Vagina (tissue), 2 donors: ENCODE results near the gene FCHSD2. TPM values are rescaled to one million over a fixed set of nuclear protein-coding genes. Genes with fewer than 3 reads are reported as not detected.

Experiments used
- DNase-seq, 2 donors: peaks; one replicate each; pipeline ENCODE4 v3.0.0-alpha.2; 2017; ENCODE audit errors: extremely low spot score in 2 of 2
- H3K27ac ChIP-seq: fragments of 200-600 bp; sonication (generic); one replicate; pipeline ENCODE4 v1.5.1; 2019
- H3K27me3 ChIP-seq: fragments of 200-600 bp; sonication (generic); one replicate; pipeline ENCODE4 v1.5.1; 2019
- H3K36me3 ChIP-seq, 2 donors: fragments of 200-600 bp; sonication (generic); one replicate each; pipeline ENCODE4 v1.5.1; 2017 to 2019
- H3K4me1 ChIP-seq: fragments of 200-600 bp; sonication (generic); one replicate; pipeline ENCODE4 v1.5.1; 2019
- H3K4me3 ChIP-seq, 2 donors: fragments of 200-600 bp; sonication (generic); 1 replicate in 1 of 2; 2 replicates in 1 of 2; pipeline ENCODE4 v1.5.1; 2016 to 2019
- H3K9me3 ChIP-seq: fragments of 200-600 bp; sonication (generic); one replicate; pipeline ENCODE4 v1.5.1; 2019
- CTCF ChIP-seq, 3 experiments: fragments of 450-650 bp in 2 of 3; fragments of 200-600 bp in 1 of 3; sonication (generic) in 1 of 3; IDR thresholded peaks; one replicate each; pipeline ENCODE4 v1.5.1; 2017 to 2019; ENCODE audit warnings: antibody characterized with exemption in 3 of 3, mild to moderate bottlenecking in 2 of 3, moderate library complexity in 2 of 3
- POLR2A ChIP-seq, 2 donors: fragments of 450-650 bp; IDR thresholded peaks; one replicate each; pipeline ENCODE4 v1.6.1; 2017; ENCODE audit warnings: antibody characterized with exemption in 2 of 2, mild to moderate bottlenecking in 2 of 2, moderate library complexity in 2 of 2
- POLR2AphosphoS5 ChIP-seq, 2 donors: sonication (generic); formaldehyde crosslinking; IDR thresholded peaks; one replicate each; pipeline ENCODE4 v1.9.0; 2017; ENCODE audit warnings: antibody characterized with exemption in 2 of 2, mild to moderate bottlenecking in 2 of 2, low read depth in 1 of 2; ENCODE audit not compliant: insufficient read depth in 1 of 2
- intact Hi-C: fragments of 100-400 bp; cut with DNase I; formaldehyde crosslinking; loops from one replicate; pipeline ENCODE4 v1.15.1; 2023
- total RNA-seq: library from RNA; depleted of rRNA; stranded (reverse); fragments of >200 nt; gene quantifications from one replicate; pipeline ENCODE4 v1.2.3, GENCODE V29; 2016

Gene FCHSD2
- total RNA-seq, 1 donor from 2014 or later = 15.7 TPM

- no peak for DNase-seq
- intact Hi-C loops = no loop called here
- Histone ChIP-seq H3K4me1 (no peaks in the 10 kb centered on the region), H3K27ac (no peak overlapping the region), H3K27me3 (no peaks in the 10 kb centered on the region), H3K36me3 (no peaks in the 10 kb centered on the region), H3K4me3 (no peak overlapping the region), H3K9me3 (peaks cover 9% of the 10 kb centered on the region)
- TF ChIP-seq POLR2A (IDR thresholded peaks at IDR 0.05) (no peak), CTCF (IDR thresholded peaks at IDR 0.05) (no peak), POLR2AphosphoS5 (IDR thresholded peaks at IDR 0.05; ENCODE audit: insufficient read depth in 1 of 2, low read depth in 1 of 2) (no peak)
Measured at GRCh38 chr11:73024639-73025038, 117.5 kb downstream of the FCHSD2 start.

GRCh38 chr11:73019996-73020395, 122.1 kb downstream of the FCHSD2 start:
- Histone ChIP-seq H3K27ac (no peak overlapping the region), H3K4me3 (no peak overlapping the region), H3K27me3 (no peaks in the 10 kb centered on the region), H3K36me3 (no peaks in the 10 kb centered on the region), H3K4me1 (no peaks in the 10 kb centered on the region), H3K9me3 (peaks cover 7% of the 10 kb centered on the region)
- TF ChIP-seq POLR2AphosphoS5 (IDR thresholded peaks at IDR 0.05; ENCODE audit: insufficient read depth in 1 of 2, low read depth in 1 of 2) (no peak), CTCF (IDR thresholded peaks at IDR 0.05) (no peak), POLR2A (IDR thresholded peaks at IDR 0.05) (no peak)
- no peak for DNase-seq
- intact Hi-C loops = no loop called here

GRCh38 chr11:73019449-73019848, 122.7 kb downstream of the FCHSD2 start:
- DNase-seq = no peak
- Histone ChIP-seq H3K36me3 (no peaks in the 10 kb centered on the region), H3K9me3 (peaks cover 2% of the 10 kb centered on the region), H3K27ac (no peak overlapping the region), H3K4me3 (no peak overlapping the region), H3K27me3 (no peaks in the 10 kb centered on the region), H3K4me1 (no peaks in the 10 kb centered on the region)
- intact Hi-C loops = no loop called here
- TF ChIP-seq CTCF (IDR thresholded peaks at IDR 0.05) (no peak), POLR2AphosphoS5 (IDR thresholded peaks at IDR 0.05; ENCODE audit: insufficient read depth in 1 of 2, low read depth in 1 of 2) (no peak), POLR2A (IDR thresholded peaks at IDR 0.05) (no peak)

DNA sequence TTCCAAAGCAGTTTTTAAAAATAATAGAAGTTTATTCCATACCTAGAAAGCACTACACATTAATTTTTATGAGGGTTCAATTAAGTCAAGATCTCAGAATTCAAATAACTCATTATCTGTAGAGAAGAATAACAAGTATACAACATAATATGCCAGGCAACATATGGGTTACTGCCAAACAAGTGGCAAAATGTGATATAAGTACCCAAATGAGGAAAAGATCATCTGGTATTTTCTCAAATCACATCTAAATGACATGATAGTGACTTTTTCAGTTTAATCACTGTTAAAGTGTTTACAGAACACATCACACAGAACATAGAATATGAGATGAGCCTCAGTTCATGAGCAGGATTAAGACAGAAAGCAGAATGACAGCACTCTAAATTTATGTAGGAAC, 123.3 kb downstream of the FCHSD2 start:
- no peaks in the 10 kb centered on the region for H3K4me1 ChIP-seq
- no peaks in the 10 kb centered on the region for H3K9me3 ChIP-seq
- DNase-seq = no peak
- TF ChIP-seq POLR2AphosphoS5 (IDR thresholded peaks at IDR 0.05; ENCODE audit: insufficient read depth in 1 of 2, low read depth in 1 of 2) (no peak), CTCF (IDR thresholded peaks at IDR 0.05) (no peak), POLR2A (IDR thresholded peaks at IDR 0.05) (no peak)
- no peak overlapping the region for H3K27ac ChIP-seq
- no peaks in the 10 kb centered on the region for H3K27me3 ChIP-seq
- intact Hi-C loops = no loop called here
- H3K36me3 ChIP-seq = no peaks in the 10 kb centered on the region
- no peak overlapping the region for H3K4me3 ChIP-seq

DNA sequence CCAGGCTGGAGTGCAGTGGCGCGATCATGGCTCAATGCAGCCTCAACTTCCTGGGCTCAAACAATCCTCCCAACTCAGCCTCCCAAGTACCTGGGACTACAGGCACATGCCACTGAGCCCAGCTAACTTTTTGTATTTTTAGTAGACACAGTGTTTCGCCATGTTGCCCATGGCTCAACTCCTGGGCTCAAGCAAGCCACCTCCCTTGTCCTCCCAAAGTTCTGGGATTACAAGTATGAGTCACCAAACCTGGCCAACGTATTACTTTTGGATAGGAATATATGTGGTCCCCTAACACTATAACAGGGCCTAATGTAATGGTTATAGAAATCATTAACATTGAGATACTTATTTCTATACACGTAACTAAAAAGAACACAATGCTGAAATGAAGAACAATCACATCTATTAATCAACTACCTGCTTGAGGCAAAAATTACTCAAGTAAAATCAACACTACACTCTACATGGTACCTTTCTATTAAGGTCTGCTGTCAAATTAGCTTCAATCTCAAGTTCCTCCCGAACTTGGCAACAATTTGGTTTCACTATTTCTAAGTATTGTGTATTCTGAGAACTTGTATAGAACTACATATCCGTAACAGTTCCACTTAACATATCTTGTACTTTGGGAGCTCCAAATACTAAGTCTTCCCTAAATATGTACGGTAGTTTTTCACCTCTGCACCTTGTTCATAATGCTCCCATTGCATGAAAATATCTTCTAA, 124.9 kb downstream of the FCHSD2 start:
- H3K36me3 ChIP-seq = no peaks in the 10 kb centered on the region
- intact Hi-C loops = no loop called here
- no peak for TF ChIP-seq CTCF (IDR thresholded peaks at IDR 0.05)
- no peak for TF ChIP-seq POLR2A (IDR thresholded peaks at IDR 0.05)
- TF ChIP-seq POLR2AphosphoS5 (IDR thresholded peaks at IDR 0.05; ENCODE audit: insufficient read depth in 1 of 2, low read depth in 1 of 2) = no peak
- H3K4me3 ChIP-seq = no peak overlapping the region
- H3K27me3 ChIP-seq = no peaks in the 10 kb centered on the region
- H3K4me1 ChIP-seq = no peaks in the 10 kb centered on the region
- H3K9me3 ChIP-seq = no peaks in the 10 kb centered on the region
- DNase-seq = no peak
- no peak overlapping the region for H3K27ac ChIP-seq
